Stimulated activated CD4-positive, alpha-beta T cell treated with anti-CD3 and anti-CD28 coated beads, Interleukin-1b, Interleukin-23, amount 100 ng/mL, for 1 hour (primary cell): ENCODE measurements around the gene ZNF627.
"Not testable (repeated sequence)": the region's sequence is repeated elsewhere in the genome, so short reads cannot be mapped to it uniquely, and the experiment has no call there.

Source experiments
- DNase-seq, 2 donors: peaks; one replicate each; pipeline ENCODE4 v3.0.0-alpha.2; 2020; ENCODE audit warnings: low read depth in 2 of 2

Gene ZNF627

GRCh38 chr19:11574689-11575088 is 22.6 kb upstream of the ZNF627 start:
- DNase-seq, result no peak

- DNase-seq, result no peak
These were observed 21.1 kb upstream of the ZNF627 start for GRCh38 chr19:11576227-11576626.

- DNase-seq, result no peak
These were observed 19.6 kb upstream of the ZNF627 start, which contains the start of gene ACP5 for GRCh38 chr19:11577451-11578257. TSS of gene ACP5 (minus strand) at chr19:11577645. CDS start at chr19:11577317, 328 bp downstream.

DNA sequence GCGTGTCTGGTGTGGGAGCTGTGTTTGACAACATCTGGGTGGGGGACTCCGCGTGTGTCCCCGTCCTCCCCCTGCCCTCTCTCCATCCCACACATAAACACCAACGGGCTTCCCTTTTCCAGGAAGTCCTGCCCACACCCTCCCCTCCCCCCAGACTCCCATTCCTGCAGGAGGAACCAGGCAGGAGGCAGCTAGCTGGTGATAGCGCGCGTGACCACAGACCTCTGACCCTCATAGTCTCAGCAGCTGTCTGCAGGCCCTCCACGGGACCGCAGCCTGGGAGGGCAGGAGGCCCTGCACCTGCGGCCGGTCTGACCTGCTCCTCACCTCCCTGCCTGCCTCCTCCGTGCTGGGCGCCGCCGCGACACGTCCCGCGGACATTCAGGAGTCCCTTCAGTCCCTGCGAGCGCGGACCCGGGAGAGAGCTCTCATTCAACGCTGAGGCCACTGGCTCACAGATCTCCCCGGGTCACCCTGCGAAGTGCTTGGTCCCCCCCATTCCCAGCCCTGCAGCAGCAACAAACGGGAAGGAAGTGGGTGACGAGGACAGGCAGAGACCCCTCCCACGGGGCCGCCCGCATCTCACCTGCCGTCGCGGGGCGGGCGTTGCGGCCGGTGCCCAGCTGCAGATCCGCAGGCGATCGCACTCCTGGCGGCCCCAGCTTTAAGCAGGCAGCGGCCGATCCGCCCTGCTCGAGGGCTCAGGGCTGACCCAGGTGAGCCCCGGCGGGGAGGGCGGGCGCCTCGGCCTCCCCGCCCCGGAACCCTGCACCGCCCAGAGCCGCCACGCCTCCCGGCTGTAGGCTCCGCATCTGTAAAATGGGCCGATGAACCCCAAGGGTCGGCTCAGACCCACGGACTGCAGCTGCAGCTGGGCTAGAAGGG is 18.8 kb upstream of the ZNF627 start:
- no peak for DNase-seq

GRCh38 chr19:11580116-11580515 is 17.2 kb upstream of the ZNF627 start:
- DNase-seq, result no peak

GRCh38 chr19:11581740-11582139 is 15.5 kb upstream of the ZNF627 start:
- DNase-seq, result no peak

DNA sequence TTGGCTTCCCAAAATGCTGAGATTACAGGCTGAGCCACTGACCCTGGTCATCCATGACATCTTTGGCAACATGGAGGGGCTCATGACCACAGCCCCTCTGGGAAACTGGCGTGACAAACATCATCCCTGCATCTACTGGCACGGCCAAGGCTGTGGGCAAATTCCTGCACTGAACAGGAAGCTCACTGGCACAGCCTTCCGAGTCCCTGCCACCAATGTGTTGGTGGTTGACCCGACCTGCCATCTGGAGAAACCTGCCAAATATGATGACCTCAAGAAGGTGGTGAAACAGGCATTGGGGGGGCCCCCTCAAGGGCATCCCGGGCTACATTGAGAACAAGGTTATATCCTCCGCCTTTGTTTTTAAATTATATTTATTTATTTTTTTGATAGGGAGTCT is 11.0 kb upstream of the ZNF627 start:
- no peak for DNase-seq

DNA sequence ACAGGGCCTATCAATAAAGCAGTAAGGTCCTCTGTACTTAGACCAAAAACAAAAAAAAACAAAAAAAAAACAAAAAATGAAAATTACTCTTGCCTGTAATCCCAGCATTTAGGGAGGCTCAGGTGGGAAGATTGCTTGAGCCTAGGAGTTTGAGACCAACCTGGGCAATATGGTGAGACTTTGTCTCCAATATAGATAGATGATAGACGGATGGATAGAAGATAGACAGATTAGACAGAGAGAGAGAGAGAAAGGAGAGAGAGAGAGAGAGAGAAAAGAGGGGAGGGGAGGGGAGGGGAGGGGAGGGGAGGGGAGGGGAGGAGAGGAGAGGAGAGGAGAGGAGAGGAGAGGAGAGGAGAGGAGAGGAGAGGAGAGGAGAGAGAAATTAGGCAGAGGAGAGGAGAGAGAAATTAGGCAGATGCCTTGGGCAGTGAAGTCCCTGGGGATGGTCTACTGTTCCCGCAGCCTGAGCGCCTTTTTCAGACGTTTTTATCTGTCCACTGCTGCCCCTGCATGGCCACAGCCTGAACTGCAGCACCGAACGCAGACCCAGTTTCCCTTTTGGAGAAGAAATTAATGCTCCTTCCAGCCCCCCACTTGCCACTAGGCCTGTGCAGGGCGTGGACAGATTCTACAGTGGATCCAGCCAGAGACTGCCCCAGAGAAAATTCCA is 9.8 kb upstream of the ZNF627 start:
- peak; percentile 31 to 71 for DNase-seq

DNA sequence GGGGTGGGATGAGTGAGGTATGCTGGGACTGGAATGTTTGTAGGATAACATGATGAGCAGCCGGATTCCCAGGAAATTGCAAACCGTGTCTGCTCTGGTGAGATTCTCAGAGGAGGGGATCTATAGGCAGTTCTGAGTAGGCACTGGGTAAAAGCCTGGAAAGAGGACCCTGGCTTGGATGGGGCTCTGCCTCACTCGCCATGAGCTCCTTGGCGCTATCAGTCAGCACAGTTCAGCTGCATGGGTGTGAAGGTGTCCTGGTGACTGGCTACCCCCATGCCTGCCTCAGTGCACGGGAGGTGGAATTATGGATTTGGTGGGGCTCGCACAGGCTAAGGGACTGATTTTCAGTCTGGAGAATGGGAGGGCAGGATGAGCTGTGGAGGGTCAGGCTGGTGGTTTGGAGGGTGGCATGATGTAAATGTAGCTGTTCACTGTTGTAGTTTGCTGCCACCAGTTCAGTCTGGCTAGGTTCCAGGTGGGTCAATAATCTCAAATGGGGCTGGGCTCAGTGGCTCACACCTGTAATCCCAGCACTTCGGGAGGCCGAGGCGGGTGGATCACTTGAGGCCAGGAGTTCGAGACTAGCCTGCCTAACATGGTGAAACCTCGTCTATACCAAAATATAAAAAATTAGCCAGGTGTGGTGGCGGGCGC is 9.2 kb upstream of the ZNF627 start:
- DNase-seq, result no peak

DNA sequence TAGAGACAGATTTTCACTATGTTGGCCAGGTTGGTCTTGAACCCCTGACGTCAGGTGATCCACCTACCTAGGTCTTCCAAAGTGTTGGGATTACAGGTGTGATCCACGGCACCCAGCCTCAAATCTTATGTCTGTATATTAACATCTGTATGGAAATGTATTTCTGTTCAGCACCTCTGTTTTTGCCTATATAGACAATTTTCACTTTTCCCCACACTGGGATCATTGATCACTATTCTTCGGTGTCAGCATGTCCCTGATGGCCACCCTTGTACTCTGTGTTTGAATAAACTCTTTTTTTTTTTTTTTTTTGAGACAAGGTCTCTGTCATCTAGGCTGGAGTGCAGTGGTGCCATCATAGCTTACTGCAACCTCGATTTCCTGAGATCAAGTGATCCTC is 3.2 kb upstream of the ZNF627 start:
- DNase-seq, result no peak

- no peak for DNase-seq
These were observed 1.1 kb upstream of the ZNF627 start for GRCh38 chr19:11596156-11596555.

- DNase-seq, result no peak
These were observed 810 bp downstream of the ZNF627 start for GRCh38 chr19:11598103-11598483.

DNA sequence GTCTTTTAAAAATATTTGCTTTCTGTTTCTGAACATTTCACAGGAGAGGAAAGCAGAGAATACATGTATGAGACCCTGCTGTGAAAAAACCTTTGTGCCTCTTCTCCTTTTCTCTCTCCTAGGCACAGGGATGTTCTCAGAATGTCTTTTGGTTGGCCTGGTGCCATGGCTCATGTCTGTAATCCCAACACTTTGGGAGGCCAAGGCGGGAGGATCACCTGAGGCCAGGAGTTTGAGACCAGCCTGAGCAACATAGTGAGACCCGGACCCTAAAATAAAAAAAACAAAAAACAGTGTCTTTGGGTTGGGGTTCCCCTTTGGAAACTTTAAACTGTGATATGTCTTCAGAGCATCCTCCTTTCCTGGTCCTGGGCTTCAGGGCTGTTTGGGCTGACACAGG is 1.5 kb downstream of the ZNF627 start:
- no peak for DNase-seq

- not testable (repeated sequence) for DNase-seq
These were observed 2.4 kb downstream of the ZNF627 start for GRCh38 chr19:11599704-11600103.

- no peak for DNase-seq
These were observed 9.2 kb downstream of the ZNF627 start for GRCh38 chr19:11606484-11606883.

DNA sequence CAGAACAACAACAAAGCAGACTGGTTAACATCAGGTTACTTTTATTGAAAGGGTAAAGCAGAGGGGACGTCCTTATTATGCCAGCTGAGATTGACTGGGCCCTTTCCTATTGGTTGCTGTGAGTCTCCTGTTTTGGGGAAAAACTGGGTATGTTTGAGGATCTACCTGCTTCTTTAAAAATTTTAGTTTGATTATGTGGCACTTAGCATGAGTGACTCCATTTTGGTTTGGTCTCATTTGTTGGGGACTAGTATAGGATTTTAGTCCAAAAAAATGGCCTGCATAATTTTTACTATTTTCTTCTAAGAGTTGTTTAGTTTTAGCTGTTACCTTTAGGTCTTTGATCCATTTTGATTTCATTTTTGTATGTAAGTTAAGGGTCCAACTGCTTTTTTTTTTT is 14.4 kb downstream of the ZNF627 start:
- DNase-seq, result no peak

- no peak for DNase-seq
These were observed 15.7 kb downstream of the ZNF627 start for GRCh38 chr19:11612816-11613511.

DNA sequence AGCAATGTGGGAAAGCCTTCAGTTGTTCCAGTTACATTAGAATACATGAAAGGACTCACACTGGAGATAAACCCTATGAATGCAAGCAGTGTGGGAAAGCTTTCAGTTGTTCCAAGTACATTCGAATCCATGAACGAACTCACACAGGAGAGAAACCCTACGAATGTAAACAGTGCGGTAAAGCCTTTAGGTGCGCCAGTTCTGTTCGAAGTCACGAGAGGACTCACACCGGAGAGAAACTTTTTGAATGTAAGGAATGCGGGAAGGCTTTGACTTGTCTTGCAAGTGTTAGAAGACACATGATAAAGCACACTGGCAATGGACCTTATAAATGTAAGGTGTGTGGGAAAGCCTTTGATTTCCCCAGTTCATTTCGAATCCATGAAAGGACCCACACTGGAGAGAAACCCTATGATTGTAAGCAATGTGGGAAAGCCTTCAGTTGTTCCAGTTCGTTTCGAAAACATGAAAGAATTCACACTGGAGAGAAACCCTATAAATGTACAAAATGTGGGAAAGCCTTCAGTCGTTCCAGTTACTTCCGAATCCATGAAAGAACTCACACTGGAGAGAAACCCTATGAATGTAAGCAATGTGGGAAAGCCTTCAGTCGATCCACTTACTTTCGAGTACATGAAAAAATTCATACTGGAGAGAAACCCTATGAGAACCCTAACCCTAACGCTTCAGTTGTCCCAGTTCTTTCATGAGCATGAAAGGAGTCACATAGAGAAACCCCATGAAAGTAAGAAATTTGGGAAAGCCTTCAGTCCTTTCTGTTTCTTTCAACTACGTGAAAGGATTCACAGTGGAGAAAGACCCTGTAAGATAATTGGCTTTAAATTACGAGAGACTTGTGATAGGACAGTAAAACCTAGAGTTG is 20.1 kb downstream of the ZNF627 start:
- no peak for DNase-seq

DNA sequence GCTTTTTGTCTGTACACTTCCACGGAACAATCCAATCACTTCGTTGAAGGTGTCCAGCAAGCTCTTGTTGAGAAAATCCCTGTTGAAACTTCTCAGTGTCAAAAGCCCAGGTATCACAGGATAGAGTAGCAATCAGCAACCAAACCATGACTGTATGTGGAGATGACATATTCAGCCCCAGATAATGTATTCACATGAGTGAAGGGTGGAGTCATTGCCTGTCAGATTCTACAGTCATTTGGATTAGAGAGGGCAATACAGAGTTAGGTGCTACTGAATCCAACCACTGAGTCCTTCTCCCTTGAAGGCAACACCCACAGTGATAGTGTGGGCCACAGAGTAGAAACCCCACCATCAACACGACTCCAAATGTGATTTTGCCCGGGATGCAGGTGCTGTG is 23.3 kb downstream of the ZNF627 start:
- no peak for DNase-seq

- not testable (repeated sequence) for DNase-seq
These were observed 25.1 kb downstream of the ZNF627 start for GRCh38 chr19:11622401-11622800.
